ENCODE measurements around the gene ANGPTL2.

ANGPTL2 gene

DNA sequence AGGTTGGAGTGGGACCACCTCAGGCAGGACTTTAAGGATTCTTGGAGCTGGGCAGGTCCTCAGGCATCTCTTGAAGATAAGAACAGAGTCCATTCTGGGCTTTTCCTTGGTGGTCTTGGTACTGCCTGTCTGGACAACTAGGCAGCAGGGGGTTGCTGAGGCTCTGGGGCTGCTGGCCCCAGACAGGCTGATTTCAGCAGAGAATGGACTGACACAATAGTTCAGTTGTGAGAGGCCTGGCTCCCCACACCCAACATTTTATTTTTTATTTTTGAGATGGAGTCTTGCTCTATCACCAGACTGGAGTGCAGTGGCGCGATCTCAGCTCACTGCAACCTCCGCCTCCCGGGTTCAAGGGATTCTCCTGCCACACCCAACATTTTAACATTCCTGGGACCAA lies 4.6 kb downstream of the ANGPTL2 start:
- DNase-seq (ENCODE audit: low read depth, low spot score) = no peak

DNA sequence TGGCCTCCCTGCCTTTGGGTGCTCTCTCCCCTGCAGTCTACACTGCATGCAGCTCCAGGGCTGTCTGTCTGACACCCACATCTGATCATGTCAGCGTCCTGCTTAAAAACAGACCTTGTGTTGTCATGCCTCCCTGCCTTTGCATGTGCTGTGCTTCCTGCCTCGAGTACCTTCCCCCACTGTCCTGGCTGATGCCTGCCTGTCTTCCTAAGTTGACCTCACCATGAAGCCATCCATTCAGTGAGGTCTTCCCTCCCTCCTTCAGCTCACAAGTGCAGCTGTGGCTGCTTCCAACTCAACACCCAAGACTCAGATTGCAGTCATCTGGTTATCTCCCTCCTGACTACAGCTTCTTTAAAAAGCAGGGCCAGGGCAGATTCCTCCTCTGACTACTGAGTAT lies 5.5 kb downstream of the ANGPTL2 start:
- DNase-seq (ENCODE audit: low read depth, low spot score) = no peak

DNA sequence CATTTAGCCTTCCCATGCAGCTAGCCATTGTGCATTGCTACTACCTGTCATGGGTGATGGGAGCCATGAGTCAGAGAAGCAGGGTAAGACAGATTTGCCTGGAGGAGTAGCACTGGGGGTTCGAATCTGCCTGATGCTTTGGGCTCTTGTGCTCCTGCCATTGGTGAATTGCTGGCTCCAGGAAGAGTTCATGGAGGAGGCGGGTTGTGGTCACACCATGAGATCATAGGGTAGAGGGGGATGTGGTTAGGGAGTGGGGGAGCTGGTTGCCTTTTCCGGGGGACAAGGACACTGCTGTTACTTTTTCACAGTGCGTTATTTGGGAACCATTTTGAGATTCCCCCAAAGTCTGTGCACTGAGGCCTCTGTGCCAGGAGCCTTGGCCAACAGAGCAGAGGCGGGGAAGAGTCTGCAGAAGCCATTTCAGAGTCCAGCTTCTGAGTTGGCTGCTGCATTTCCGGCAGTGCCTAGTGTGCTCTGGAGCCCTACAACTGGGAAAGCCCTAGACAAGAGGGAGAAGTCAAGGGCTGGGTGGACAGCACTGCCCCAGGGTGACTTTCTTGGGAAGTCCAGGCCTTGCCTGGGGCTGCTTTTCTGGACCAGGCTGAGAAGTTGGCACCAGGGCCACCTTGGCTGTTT lies 6.2 kb downstream of the ANGPTL2 start:
- DNase-seq (ENCODE audit: low read depth, low spot score) = no peak

DNA sequence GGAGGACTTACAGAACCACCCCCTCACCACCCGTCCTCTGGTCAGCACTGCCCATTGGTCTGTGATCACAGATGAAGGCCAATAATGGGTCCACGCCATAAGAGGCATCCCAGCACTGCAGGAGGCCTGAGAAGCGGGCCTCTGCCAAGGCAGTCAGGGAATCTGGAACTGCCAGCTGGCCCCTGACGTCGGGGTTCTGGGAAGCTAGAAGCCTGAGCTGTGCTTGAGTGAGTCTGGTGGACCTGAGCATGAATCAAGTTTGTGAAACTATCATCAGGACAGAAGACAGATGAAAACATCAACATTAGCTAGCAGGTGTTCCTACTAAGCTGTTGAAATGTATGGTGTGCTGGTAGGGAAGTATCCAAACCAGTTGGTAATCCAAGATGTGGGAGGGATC lies 7.8 kb downstream of the ANGPTL2 start:
- no peak for DNase-seq (ENCODE audit: low read depth, low spot score)

DNA sequence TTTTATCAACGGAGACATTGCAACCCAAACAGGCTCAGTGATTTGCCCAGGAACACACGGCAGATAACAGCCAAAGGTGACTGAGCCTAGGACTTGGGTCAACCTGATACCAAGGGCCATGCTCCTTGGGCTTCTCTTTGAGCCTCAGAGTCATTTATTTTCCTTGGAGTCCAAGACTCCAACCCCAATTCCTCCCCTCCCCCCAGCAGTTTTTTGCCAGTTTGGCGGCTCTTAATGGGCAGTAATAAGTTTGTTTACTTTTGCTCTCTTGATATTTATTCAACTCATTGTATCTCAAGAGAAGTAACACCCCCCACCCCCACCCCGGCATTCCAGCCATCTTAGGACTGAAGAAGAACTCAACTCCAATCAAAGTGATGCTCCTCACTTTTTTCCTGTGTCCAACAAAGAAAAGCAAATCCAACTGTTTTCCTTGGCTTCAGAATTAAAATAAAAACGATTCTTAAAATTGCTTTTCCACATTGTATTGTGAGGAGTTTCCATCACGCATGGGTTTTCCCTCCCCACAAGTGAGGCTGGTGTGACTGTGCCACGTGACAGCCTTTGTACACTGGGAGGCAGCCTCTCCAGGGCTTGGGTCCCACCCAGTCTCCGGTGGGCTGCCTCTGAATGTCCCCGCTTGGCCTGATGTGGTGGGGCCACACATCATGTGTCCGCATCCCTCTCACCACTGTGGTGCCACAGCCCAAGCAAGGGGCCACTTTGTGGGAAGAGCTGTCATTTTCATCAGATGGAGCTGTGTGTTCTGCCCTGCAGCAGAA lies 9.1 kb downstream of the ANGPTL2 start:
- DNase-seq (ENCODE audit: low read depth, low spot score) = no peak

DNA sequence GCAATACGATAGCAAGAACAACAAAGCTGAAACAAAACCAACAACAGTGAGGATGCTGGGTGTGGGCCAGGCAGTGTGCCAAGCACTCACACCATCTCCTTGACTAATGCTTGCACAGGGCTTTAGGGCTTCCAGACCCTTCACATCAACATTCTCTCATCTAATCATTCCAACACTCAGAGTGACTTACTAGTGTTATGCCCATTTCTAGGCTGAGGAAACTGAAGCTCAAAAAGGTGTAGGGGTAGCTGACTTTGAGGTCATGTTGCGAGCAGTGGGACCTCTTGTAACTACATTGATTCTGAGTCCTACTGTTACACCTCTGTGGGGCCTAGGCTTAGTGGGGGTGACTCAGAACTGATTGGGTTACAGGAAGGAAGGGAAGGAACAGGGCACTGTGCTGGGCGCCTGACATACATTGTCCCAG lies 9.7 kb downstream of the ANGPTL2 start:
- DNase-seq (ENCODE audit: low read depth, low spot score) = no peak

DNA sequence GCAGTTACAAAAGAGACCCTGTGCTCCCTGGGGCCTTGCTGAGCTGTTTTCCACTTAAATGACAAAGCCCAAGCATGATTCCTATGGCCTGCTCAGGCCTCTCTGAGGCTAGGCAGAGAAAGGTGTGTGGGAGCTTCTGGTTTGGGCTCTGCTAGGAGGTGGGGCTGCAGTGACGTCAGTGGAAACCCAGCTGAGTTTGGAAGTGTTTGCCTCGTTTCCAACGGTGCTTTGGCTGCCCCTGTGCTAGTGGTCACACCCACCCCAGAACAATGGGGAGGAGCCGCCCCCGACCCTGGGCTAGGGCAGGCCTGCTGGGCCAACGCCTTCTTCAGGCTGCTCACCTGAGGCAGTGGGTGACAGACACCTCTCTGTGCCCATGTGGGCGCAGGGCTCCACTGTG lies 10.4 kb downstream of the ANGPTL2 start:
- peak; percentile 93 for DNase-seq (ENCODE audit: low read depth, low spot score)

DNA sequence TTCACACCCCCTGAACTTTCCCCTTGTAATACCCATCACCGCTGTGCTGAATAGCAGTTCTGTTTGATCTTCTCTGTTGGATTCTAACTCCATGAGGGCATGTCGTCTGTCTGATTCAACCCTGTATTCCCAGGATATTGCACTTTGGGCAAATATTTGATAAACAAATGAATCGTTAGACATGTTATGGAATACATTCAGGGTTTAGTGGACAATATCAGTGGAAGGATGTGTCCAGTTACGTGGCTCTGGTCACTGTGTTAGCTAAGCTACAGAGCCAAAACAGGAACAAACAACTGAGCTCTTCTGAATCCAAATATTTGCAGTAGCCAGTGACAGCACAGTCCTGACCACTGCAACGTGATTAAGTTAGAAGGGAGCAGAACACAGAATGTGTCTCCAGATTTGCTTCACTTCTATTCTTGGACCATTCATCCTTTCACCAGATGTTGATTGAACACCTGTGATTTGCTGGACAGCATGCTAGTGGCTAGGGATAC lies 13.2 kb downstream of the ANGPTL2 start:
- no peak for DNase-seq (ENCODE audit: low read depth, low spot score)

DNA sequence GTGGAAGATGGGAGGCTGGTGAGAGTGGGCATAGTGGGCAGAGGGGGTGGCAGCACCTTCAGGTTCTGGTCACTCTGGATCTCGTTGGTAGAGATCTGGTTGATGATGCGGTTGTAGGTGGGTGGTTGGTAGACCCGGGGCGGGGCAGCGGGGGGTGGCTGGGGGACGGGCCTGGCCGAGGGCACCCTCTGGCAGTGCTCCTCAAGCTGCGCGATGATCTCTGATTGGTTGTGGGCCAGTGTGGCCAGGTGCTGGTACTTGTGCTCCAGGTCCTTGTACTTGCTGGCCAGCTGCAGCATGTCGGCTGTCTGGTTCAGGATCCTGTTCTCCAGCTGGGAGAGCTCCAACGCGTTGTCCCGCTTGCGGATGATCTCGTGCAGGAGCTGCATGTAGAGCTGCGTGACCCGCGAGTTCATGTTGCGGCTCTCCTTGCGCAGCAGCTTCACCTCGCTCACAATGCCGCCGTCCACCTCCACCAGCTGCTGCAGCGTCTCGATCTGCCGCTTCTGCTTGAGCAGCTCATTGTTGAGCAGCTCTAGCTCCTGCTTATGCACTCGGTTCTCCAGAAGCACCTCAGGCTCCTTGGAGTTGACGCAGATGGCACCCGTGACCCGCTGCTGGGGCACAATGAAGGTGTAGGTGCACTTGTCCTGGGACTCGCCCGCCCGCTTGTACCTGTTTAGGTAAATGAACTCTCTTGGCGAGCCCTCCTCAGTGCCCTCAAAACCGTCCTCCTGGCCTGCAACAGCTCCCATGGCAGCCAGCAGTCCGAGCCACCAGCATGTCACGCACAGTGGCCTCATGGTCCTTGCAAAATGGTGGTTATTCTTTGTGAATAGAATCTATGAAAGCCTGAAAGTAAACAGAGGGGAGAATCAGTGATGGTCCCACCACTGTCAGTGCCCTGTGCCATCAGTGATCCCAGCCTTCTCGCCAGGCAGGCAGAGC lies 14.2 kb downstream of the ANGPTL2 start:
- no peak for DNase-seq (ENCODE audit: low read depth, low spot score)

DNA sequence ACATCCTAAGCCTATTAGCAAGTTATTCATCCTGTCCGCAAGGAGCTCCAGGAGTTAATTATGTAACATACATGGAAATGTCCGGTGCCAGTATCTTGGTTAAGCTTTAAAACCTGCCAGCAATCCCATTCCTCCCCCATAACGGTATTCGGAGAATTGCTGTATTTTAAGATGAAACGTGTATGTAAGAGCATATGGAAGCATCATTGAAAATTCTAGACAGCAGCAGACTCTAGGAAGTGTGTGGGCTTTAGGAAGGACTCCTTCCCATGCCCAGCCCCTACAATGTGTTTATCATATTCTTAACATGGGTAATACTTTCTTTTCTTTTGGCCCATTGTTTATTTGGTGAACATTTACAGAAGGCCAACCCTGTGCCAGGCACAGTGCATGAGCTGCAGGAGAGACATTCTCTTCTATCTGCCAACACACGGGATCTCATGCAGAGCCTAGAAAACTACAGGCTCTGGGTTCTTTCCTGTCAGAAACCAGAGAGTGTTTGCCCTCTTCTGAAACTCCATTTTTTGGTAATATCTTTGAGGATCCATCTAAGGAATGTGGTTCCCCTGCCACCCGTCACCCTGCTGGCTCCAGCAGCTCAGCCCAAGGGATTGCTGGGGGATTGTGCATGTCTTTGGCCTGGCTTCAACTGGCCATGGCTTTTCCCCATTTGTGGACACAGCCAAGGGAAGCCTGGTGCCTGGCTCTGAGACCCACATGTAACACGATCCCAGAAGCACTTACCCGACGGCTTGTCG lies 15.1 kb downstream of the ANGPTL2 start:
- no peak for DNase-seq (ENCODE audit: low read depth, low spot score)

DNA sequence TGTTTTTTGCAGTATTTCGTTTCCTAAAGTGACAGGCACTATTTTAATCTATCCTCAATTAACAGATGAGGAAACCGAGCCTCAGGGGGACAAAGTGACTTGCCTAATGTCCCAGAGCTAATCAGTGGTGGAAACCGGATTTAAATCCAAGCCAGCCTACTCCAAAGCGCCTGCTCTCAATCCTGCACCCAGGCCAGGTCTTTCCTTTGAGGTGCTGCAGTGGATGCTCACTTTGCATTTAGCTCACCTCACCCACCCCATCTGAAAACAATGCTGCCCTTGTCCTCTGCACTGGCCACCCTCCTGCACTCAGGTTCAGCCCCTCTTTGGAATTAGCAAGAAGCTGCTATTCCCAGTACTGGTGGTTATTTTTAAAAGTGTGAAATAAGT lies 16.0 kb downstream of the ANGPTL2 start:
- no peak for DNase-seq (ENCODE audit: low read depth, low spot score)

DNA sequence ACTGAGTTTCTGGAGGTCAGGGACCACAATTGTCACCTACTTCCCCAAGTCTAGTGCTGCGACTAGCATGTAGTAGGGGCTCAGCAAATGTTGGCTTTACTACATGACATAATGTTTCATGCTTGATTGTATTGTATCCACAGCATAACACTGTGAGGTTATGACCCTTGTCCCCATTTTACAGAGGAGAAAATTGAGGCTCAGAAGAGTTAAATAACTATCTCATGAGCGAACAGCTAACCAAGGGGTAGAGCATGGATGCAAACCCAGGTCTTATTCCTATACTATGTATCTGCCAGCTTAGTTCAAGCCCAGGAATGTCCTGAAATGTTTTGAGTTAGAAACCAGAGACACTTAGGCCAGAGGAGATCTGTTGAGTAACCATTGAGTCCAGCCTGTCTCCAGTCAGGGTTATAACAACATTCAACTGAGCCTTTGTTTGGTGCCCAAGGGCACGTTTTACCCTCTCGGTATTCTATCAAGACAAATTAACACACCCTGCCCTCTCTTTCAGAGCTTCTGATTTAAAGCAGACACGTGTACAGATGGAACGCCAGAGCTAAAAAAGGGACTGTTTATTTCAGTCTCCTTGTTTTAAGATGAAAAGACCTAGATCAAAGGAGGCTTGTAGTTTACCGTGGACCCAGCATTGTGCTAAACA lies 16.5 kb downstream of the ANGPTL2 start:
- no peak for DNase-seq (ENCODE audit: low read depth, low spot score)

DNA sequence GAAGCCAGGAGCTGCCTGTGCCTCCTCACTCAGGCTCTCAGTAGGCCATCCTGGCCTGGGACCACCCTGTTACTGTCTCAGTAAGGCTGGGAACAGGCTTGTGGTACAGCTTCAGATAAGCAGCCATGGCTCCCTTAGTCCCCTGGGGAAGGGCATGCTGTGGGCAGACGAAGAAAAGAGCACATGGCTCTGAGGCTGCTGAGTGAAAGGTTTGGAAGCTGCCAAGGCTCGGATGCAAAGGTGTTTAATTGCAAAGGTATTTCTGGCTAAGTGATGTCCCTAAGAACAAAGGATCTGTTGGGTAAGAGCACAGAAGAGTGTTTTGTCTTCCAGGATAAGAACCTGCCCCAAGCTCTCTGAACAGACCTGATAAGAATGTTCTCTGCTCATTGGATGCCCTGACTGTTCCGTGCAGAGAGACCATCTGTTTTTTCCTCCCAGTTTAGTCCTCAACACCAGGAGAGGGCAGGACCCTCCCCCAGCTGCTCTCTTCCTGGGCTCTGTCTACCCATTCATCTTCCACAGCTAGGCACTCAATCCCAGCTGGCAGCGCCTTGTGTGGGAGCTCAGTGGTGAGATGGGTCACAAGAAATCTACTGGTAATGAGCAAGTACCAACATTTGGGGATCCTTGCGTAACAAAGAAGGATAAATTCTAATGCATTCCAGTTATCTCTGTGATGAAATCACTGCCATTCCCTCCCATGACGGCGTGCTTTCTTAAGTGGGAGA lies 17.7 kb downstream of the ANGPTL2 start:
- no peak for DNase-seq (ENCODE audit: low read depth, low spot score)

DNA sequence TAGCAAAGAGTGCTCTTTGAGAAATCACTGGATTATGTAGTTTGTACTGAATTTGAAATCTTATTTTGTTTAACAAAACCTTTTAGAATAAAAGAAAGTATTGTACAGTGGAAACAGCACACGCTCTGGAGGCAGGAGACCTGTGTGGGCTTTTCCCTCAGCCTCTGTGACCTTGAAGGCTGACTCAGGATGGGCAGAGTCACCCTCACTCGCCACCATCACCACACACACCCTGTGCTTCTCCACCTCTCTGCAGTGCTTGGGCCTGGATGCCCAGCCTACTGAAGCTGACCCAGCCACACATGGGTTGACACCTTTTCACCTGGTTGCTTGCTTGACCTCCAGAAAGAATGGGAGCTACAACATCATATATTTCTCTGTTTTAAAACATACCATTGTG lies 19.6 kb downstream of the ANGPTL2 start:
- DNase-seq (ENCODE audit: low read depth, low spot score) = no peak

DNA sequence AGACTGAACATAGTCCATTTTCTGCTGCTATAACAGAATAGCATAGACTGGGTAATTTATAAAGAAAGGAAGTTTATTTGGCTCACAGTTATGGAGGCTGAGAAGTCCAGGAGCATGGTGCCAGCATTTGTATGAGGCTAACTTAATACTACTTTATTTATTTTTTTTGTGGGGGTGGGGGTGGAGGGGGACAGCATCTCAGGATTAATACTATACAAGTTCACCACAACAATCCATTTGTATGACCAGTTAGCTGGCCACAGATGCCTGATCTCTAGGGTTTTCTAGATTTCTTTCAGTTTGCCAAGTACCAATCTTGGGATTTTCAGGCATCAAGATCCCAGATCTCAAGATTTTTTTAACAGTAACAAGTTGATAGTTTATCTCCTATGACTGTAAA lies 20.3 kb downstream of the ANGPTL2 start:
- no peak for DNase-seq (ENCODE audit: low read depth, low spot score)

DNA sequence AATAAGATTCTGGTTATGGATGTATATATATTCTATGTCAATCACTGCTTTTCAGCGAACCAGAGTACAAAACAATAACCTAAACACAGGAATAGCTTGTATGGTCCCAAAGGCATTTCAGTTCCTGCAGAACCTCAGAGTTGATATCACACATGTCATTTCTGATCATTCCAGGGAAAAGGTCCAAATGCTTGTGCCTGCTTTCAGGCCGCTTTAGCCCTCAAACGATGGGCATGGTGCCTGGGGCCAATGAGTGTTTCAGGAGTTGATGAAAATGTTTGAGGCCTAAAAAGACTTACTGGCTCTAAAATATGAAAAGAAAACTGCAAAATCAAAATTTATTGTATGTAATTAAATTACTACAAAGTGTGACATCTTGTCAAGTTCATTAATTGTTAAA lies 22.8 kb downstream of the ANGPTL2 start:
- no peak for DNase-seq (ENCODE audit: low read depth, low spot score)

DNA sequence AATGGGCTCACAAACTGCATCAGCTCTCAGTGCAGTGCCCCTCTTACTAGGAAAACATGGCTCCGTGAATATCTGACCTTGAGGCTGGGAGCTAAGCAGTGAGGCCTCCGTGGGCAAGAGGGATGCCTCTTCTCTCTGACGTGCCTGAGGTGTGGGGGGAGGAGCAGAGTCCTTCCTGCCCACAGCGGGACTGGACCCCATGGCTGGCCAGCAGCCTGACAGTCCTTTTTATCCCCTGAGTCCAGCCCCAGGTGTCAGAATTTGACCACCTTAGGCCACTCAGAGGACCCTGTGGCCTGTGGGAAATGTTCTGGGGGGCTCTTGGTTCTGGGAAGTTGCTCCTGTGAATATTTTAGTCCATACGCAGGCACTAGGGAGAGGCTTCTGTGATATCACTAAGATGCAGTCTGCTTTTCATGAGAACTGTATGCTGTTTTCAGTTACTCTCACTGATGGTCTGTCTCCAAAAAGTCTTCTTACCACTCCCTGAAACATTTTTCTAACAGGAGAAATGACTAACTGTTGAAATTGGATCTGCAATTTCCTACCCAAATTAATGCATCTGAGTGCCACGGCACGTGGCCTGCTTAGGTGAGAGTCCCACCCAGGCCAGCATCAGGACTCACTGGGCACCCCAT lies 23.4 kb downstream of the ANGPTL2 start:
- DNase-seq (ENCODE audit: low read depth, low spot score) = no peak

DNA sequence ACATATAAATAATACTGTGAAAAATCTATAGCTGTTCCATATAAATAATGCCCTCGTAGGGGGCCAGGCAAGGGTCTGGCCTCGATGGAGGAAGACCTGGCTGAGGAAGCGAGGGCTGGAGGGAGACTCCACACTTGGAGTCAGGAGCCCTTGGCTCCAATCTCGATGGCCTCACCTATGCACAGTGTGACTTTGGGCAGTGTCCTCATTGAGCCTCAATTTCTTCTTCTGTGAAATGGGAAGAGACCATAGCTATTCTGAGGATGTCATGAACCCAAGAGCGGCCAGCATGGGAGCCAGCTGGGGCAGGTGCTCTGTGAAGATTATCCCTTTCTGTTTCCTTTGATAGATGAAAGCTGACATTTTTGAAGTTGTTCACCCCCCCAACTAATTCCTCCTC lies 24.8 kb downstream of the ANGPTL2 start:
- no peak for DNase-seq (ENCODE audit: low read depth, low spot score)

DNA sequence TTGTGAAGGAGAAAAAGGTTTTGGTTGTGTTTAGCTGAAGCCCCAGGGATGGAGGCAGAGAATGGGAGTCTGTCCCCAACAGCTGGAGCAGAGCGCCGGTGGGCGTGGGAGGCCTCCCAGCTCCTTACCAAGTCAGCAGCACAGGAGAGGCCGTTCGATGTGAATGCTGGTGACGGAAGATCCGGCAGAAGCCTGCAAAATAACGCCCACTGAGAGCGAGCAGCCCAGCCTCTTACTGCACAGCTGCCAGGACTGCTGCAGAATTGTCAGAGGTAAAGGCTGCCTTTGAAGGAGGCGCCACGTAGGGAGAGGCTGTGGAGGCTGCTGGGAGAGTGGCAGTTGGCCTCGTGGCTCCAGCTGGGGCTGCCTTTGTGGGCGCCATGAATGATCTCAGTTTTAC lies 26.2 kb downstream of the ANGPTL2 start:
- no peak for DNase-seq (ENCODE audit: low read depth, low spot score)

DNA sequence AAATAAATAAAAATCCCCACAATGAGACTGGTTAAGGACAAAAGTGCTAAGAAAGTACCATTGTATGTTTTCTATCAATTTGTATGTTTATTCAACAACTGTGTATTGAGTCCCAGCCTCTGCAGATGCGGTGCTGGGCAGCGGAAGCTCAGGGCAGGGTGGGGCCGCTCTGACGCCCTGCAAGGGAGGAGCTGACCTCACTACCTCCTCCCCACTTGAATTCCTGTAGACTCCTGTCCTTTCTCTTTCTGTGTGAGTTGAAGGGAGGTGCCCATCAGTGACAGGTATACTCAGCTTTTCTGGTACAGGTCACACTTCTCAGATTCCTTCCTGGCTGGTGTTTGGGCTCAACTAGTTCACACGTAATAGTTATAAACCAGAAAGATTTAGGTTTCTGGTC lies 27.0 kb downstream of the ANGPTL2 start:
- DNase-seq (ENCODE audit: low read depth, low spot score) = no peak

Data from iPS DF 19.7 (cell line).